KOPT-K1 (cell line): ENCODE data around the gene DPYD.

Source experiments
- H3K27ac ChIP-seq: fragments of 200-600 bp; sonication (generic); 2 replicates; pipeline ENCODE4 v1.5.1; 2016; ENCODE audit warnings: antibody characterized with exemption, mild to moderate bottlenecking, low read depth, low read length; ENCODE audit not compliant: poor library complexity, severe bottlenecking
- H3K36me3 ChIP-seq: fragments of 200-600 bp; sonication (generic); 2 replicates; pipeline ENCODE4 v1.5.1; 2017; ENCODE audit warnings: antibody characterized with exemption, mild to moderate bottlenecking, low read length, moderate library complexity; ENCODE audit not compliant: insufficient read depth
- H3K9me3 ChIP-seq: fragments of 200-600 bp; sonication (generic); 2 replicates; pipeline ENCODE4 v1.5.1; 2017; ENCODE audit warnings: antibody characterized with exemption, low read length, mild to moderate bottlenecking; ENCODE audit not compliant: insufficient read depth, poor library complexity, severe bottlenecking

The DPYD gene

DNA sequence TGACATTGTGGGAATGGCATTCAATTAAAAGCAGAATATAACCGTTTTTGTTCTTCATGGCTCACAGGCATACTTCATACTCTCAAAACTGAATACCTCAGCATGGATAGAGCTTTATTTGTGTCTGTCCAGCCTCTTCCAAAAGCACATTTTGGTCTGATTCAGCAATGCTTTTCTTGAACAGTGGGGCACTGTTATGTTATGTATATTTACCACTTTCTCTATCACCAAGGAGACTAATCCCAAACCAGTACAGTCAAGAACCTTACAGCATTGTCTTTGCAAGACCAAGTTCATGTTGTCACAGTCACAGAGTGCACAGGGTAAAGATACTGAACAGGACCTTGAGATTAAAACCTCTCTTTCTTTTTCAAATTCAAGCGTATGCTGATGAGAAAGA, 616.5 kb downstream of the DPYD start:
- H3K27ac ChIP-seq = no peak overlapping the region
- H3K9me3 ChIP-seq = no peaks in the 10 kb centered on the region
- no peaks in the 10 kb centered on the region for H3K36me3 ChIP-seq

DNA sequence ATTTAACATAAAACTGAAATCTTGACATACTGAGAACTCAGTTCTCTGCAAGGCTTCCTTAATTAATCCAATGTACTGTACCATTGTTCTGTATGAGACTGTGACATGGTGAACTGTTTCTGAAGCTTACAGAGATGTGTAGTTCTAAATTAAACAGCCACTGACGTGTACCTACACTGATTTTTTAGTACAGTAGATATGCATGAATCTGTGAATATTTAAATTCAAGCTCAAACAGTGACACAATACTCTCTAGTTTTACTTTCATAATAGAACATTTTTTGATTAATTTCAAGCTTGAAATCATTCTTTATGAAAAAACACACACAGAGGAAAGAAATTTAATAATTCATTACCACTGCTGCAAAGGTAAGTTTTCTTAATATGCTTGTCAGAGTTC, 621.9 kb downstream of the DPYD start:
- no peak overlapping the region for H3K27ac ChIP-seq
- no peaks in the 10 kb centered on the region for H3K9me3 ChIP-seq
- H3K36me3 ChIP-seq = no peaks in the 10 kb centered on the region

DNA sequence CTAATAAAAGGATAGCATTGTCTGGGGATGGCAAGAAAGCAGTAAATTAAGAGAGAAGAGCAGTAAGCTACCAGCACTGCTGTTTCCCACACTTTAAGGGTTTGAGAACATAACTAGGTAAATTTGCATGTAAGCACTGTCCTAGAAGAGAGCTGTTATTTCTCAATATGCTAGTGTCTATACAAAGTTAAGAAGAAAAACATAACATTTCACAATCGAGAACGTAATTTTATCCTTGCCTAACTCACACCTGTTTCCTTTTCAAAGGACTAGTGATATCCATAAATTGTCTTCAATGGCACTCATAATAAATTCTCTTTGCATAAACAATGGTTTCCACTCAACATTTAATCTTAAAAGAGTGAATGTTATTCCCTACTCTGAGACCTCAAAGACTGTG, 623.2 kb downstream of the DPYD start:
- Histone ChIP-seq H3K27ac (no peak overlapping the region), H3K36me3 (no peaks in the 10 kb centered on the region), H3K9me3 (no peaks in the 10 kb centered on the region)

DNA sequence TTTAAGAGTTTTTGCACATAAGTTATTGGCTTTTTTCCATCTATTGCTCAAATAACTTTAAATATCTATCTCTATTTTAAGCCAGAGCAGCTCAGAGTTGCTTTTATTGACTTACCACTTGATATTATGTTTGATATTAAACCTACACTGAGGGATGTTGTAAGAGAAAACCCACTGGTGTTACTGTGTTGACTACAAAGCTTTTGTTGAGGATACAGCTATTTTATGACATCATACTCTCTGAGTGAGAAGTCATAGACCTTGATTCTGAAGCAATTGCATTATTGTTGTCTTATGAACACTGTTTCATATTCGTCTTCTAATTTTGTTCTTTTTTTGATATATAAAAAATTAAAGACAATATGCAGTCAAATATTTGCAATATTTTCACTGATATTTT, 638.9 kb downstream of the DPYD start:
- no peak overlapping the region for H3K27ac ChIP-seq
- peaks cover 11% of the 10 kb centered on the region for H3K9me3 ChIP-seq
- H3K36me3 ChIP-seq = no peaks in the 10 kb centered on the region

DNA sequence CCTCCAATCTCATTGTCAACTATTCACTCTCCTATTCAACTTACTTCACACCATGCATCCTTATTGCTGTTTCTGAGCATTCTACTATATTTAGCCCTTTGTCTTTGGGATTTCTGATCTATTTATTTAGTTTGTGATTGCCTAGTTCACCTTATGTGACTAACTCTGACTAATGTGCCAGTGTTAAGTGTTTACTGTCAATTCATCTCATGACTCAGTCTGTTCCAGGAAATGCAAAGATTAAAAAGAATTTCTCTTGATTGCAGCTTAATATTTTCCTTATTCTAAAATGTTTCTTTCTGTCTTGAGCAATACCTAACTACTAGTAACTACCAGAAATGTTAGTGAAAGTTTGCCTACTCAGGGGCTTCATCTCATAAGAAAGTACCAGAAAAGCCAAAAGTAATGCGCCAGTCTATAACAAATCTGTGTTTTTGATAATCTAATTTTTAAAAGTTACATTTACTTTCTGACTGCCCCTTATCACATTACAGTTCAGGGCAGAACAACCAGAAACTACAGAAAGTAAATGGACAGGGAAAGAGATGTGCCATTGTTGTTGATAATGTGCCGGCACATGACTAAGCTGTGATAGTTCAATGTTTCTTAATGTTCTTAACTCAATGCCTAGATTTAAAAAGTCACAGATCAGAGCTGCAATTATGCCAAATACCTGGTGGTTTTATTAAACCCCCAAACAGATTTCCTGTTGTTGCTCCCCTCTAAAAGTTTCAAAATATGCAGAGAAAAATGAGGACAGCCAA, 642.8 kb downstream of the DPYD start:
- H3K36me3 ChIP-seq = no peaks in the 10 kb centered on the region
- H3K27ac ChIP-seq = no peak overlapping the region
- H3K9me3 ChIP-seq = no peaks in the 10 kb centered on the region

DNA sequence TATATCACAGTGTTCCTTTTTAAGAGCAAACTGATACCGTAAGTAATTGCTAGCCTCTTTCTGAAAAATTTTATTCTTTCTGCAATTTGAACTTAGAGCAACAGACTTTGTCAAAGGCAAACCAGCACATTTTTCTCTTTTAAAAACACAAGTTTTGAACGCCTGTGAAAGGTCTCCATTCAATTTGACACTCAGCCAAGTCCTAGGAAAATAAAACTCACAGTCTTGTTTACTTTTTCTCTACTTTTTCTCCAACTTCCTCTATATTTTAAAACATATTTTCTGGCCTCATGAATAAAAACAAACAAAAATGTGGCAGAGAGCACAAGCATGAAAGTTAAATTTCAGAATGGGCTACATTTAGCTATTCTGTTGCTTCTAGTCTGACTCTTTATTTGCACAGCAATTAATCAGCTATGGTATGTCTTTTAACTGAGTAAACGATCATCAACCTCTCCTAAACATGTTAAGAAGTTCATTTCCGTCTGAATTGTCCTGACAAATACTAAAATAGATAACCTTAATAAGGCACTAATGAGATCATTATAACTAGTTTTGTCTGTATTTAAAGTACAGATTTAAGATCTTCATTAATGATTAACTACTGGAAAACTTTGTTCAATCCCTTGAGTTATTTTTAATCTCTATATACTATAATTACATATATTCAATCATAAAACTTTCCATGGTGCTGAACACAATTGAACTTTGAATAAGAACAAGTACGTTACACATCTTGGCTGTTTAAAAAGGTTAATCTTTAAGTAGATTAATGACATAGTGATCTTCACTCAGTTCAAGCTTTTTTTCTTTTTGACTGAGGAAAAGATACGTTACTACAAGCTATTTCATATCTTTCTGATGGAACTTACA, 648.7 kb downstream of the DPYD start:
- H3K27ac ChIP-seq = no peak overlapping the region
- H3K9me3 ChIP-seq = peaks cover 5% of the 10 kb centered on the region
- no peaks in the 10 kb centered on the region for H3K36me3 ChIP-seq

DNA sequence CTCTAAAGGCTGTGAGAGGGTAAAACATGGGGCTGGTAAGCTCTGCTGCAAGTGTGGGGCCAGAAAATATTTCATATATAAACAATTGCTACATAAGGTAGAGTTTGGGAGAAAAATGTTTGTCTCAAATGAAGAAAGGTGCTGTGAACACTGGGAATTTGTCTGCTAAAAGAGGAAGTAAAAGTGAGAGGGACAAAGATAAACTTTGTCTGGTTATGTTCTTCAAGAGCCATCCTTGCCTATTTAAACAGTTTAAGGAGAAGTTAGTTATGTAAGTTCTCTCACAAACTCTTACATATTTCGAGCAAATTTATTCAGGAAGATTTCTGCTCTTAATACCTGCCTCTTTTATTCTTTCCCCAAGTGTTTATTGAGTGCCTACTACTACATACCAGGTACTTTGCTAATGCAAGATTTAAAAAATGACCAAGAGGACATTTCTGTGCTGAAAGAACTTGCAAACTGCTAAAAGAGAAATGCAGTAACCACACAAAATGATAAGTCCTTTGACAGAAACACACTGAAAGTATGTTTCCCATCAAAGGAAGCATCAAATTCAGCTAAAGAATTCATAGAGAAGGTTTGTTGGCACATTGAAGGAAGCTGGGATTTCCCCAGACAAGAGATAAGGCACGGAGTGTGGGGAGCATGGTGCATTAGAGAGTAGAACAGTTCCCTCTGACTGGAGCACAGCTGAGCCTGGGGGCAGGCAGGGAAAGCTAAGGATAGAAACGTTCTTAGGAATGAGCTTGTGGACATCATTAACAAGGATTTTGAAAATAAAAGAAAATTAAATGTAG, 650.1 kb downstream of the DPYD start:
- Histone ChIP-seq H3K9me3 (peaks cover 6% of the 10 kb centered on the region), H3K36me3 (no peaks in the 10 kb centered on the region)

DNA sequence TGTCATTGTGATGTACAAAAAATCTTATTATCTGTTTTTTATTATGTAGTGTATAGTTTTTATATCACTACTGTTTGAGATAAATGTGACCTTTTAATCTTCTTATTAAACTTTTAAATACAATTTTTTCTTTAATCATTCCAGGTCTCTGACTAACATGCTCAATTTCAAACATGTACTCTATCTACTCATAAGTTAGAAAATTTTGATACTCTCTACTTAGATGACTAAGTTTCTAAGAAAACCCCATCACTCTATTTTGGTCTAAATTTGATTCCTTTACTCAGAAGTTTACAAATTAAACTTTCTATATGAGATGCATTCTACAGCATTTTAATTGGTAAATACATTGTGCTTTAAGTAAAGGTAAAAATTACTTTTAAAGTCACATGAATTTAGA, 655.2 kb downstream of the DPYD start:
- peaks cover 6% of the 10 kb centered on the region for H3K9me3 ChIP-seq
- no peaks in the 10 kb centered on the region for H3K36me3 ChIP-seq
- H3K27ac ChIP-seq = no peak overlapping the region

More for the DNA sequence above, 650.1 kb downstream of the DPYD start:
- H3K27ac ChIP-seq = no peak overlapping the region

DNA sequence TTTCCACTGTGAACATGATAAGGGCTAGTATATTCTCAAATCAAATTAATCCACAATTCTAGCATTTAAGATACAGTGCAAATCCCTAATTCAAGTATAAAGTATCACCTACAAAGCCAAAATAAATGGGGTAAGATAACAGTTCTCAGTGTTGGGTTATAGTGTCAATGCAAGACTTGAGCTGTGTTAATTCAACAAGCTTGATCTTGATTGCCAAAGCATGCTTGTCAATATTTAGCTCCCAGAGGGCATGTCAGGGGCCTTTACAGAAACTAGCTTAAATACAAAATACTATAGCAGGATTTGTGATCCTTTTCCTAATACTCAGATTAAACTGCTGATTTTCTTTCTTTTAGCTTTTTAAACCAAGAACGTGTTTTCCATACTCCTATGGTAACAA, 658.0 kb downstream of the DPYD start:
- Histone ChIP-seq H3K36me3 (no peaks in the 10 kb centered on the region), H3K27ac (no peak overlapping the region), H3K9me3 (peaks cover 6% of the 10 kb centered on the region)

DNA sequence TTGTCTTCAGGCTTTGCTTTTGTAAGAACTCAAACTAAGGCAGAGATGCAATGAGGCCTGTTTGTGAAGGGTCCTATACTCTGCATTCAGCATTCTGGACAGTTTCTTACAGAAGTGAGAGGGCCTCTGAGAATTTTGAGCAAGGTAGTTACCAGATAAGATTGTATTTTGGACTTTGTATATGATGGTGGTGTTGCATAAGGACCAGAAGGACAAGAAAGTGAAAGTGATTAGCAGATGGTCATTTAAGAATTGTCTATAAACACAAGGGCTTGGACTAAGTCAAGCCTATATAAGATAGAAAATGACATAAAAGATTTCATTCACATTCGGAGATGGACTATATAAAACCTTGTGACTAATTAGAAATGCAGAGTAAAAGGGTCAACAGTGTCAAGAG, 662.2 kb downstream of the DPYD start:
- Histone ChIP-seq H3K36me3 (no peaks in the 10 kb centered on the region), H3K27ac (no peak overlapping the region), H3K9me3 (no peaks in the 10 kb centered on the region)

DNA sequence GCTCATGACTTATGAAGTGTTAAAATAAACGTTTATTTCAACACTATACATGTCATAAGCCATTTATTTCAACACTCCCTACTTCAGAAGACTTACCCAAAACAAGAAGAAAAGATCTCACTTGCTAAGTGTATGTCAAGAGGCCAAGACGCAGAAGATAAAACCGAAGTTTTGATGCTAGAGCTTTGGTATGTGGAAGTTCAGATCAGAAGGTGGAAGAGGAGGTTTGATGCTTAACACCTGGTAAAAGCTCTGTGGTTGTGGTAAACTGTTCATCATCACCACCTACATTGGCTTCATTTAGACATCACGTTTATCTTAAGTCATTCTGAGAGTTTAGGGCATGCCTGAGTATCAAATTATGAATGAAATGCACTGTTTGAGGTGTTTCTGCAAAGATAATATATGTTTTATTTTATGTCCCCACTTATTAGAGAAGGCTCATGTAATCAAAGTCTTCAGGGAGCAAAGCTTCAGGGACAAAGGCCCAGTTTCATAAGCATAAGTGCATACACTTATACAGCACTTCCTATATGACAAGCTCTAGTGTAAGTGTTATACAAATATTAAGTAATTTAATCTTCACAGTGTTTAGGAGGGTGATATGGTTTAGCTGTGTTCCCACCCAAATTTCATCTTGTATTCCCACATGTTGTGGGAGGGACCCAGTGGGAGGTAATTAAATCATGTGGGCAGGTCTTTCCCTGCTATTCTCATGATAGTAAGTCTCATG, 665.9 kb downstream of the DPYD start:
- no peaks in the 10 kb centered on the region for H3K36me3 ChIP-seq
- no peak overlapping the region for H3K27ac ChIP-seq

DNA sequence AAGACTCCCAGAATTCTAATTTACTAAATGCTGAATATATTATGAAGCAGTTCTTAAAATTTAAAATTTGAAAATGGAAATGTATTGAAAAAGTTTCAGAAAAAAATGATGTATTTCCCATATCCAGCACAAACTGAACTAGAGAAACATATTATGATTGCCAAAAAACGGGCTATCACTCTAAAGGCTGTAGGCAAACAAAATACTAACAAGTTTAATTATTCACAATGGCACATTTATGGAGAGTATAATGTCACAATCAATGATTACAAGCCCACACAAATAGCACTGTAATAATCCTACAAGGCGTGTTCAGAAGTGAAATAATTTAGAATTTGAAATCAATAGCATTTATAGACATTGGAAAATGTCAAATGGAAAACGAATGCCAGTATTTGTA, 667.9 kb downstream of the DPYD start:
- Histone ChIP-seq H3K27ac (no peak overlapping the region), H3K36me3 (no peaks in the 10 kb centered on the region), H3K9me3 (peaks cover 7% of the 10 kb centered on the region)

More for the DNA sequence above, 665.9 kb downstream of the DPYD start:
- no peaks in the 10 kb centered on the region for H3K9me3 ChIP-seq

DNA sequence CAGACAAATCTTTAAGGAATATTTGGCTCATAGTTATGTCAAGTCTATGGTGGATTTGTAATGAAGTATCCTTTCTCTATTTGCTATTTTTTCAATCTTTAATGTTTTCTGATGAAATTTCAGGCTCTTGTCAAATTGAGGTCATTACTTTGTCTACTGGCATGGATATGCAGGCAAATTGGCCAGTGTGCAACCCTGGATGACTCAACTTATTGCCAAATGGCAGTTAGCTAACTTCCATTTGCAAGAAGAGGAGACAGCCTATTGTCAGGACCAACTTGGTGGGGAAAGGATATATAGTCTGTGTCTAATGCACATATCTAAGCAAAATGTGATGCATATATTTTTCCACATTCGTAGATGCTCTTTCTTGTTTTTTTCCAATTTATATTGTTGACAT, 668.8 kb downstream of the DPYD start:
- Histone ChIP-seq H3K27ac (no peak overlapping the region), H3K9me3 (peaks cover 7% of the 10 kb centered on the region), H3K36me3 (no peaks in the 10 kb centered on the region)

DNA sequence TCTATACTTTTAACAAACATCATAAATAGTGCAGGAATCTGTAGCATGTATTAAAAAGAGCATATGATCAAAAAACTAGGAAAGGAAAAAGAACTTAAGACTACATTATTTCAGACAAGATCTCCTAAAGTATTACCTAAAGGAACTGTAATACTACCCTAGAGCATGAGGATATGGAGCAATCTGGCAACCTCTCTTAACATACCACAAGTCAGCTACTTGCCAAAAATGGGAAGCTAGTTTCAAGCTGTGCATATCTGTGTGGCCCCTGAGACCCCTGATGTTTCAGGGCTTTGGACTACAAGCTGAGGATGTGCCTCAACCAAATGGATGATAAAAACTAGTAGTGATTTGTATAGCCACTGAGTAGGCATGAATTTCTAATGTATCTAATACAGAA, 673.6 kb downstream of the DPYD start:
- H3K9me3 ChIP-seq = peaks cover 7% of the 10 kb centered on the region
- H3K36me3 ChIP-seq = no peaks in the 10 kb centered on the region

More for the DNA sequence above, 673.6 kb downstream of the DPYD start:
- no peak overlapping the region for H3K27ac ChIP-seq
